Activated CD8-positive, alpha-beta memory T cell treated with anti-CD3 and anti-CD28 coated beads for 24 hours (primary cell): ENCODE results near the gene FSCN2.

Experiments
- DNase-seq: peaks from one replicate; pipeline ENCODE4 v3.0.0-alpha.2; 2020

FSCN2 gene

GRCh38 chr17:81491761-81492160, 36.4 kb upstream of the FSCN2 start:
- no peak for DNase-seq

GRCh38 chr17:81492202-81492601, 36.0 kb upstream of the FSCN2 start:
- no peak for DNase-seq

- DNase-seq, result no peak
Measured at GRCh38 chr17:81492706-81493105, 35.5 kb upstream of the FSCN2 start.

GRCh38 chr17:81493198-81494038, 34.8 kb upstream of the FSCN2 start:
- DNase-seq, result no peak

GRCh38 chr17:81494626-81495377, 33.4 kb upstream of the FSCN2 start:
- DNase-seq, result no peak

GRCh38 chr17:81498953-81499600, 29.1 kb upstream of the FSCN2 start:
- DNase-seq, result no peak

GRCh38 chr17:81499601-81499970, 28.6 kb upstream of the FSCN2 start:
- no peak for DNase-seq

GRCh38 chr17:81500047-81500446, 28.1 kb upstream of the FSCN2 start:
- no peak for DNase-seq

- no peak for DNase-seq
Measured at GRCh38 chr17:81502471-81503017, 25.6 kb upstream of the FSCN2 start.

GRCh38 chr17:81503619-81504018, 24.6 kb upstream of the FSCN2 start:
- DNase-seq, result no peak

- DNase-seq, result no peak
Measured at GRCh38 chr17:81508639-81509206, 19.5 kb upstream of the FSCN2 start.

- DNase-seq, result peak; percentile 69
Measured at GRCh38 chr17:81509207-81509971, 18.8 kb upstream of the FSCN2 start.

GRCh38 chr17:81509972-81510784, 18.0 kb upstream of the FSCN2 start:
- peak; percentile 67 for DNase-seq

- peak; percentile 80 for DNase-seq
Measured at GRCh38 chr17:81510785-81511553, 17.2 kb upstream of the FSCN2 start.

GRCh38 chr17:81511554-81511803, 16.7 kb upstream of the FSCN2 start:
- peak; percentile 82 for DNase-seq

GRCh38 chr17:81511804-81512561, 16.2 kb upstream of the FSCN2 start:
- DNase-seq, result no peak

GRCh38 chr17:81512562-81513371, 15.4 kb upstream of the FSCN2 start, which contains the start of gene ACTG1:
ACTG1 (minus strand) TSS chr17:81512799; CDS start chr17:81512354, 445 bp downstream.
- peak; percentile 96 for DNase-seq

GRCh38 chr17:81513372-81513752, 14.8 kb upstream of the FSCN2 start:
- no peak for DNase-seq
